ENCODE measurements around the gene ARHGAP45. TPM values are rescaled to one million over a fixed set of nuclear protein-coding genes. Genes with fewer than 3 reads are reported as not detected.

Gene ARHGAP45
- total RNA-seq, 1 experiment from 2014 or later, result 45.3 TPM

GRCh38 chr19:1111641-1112267 is 44.8 kb downstream of the ARHGAP45 start:
- POLR2A ChIA-PET (ENCODE audit: unreplicated experiment), result no interaction called here
- no peaks in the 10 kb centered on the region; the same call in 1 of the 2 replicates for H3K36me3 ChIP-seq (ENCODE audit: low read depth, low read length)
- H3K79me2 ChIP-seq (ENCODE audit: low read length), result no peaks in the 10 kb centered on the region
- no peaks in the 10 kb centered on the region for H3K4me1 ChIP-seq (ENCODE audit: insufficient read depth, low read length)
- DNase-seq (no peak), ATAC-seq (no peak)
- intact Hi-C loops (cut with micrococcal nuclease), result loop anchor here (5.0 kb wide), 1 partner anchor 81 kb away; no protein-coding TSS in a partner anchor
- no peak overlapping the region for H3K9ac ChIP-seq (ENCODE audit: low read length)
- H3F3A ChIP-seq (ENCODE audit: low read length, unreplicated experiment), result peaks cover under 1% of the 10 kb centered on the region
- no peaks in the 10 kb centered on the region for H3K9me2 ChIP-seq (replicated peaks; ENCODE audit: low read length)
- no peak overlapping the region for H2AFZ ChIP-seq (ENCODE audit: low read length)
- H3K4me3 ChIP-seq (ENCODE audit: low read length), result no peak overlapping the region
- TF ChIP-seq CTCF (conservative IDR thresholded peaks at IDR 0.05; ENCODE audit: low read depth, low read length) (no peak), EZH2phosphoT487 (IDR thresholded peaks at IDR 0.05; ENCODE audit: borderline replicate concordance, low read length) (no peak), EZH2 (IDR thresholded peaks at IDR 0.05; ENCODE audit: low read length, unreplicated experiment) (no peak)
- H3K27ac ChIP-seq (ENCODE audit: low read length), result no peak overlapping the region
- peaks cover 1% of the 10 kb centered on the region; the same call in 1 of the 2 replicates for H4K20me1 ChIP-seq (ENCODE audit: low read length)
- H3K4me2 ChIP-seq (ENCODE audit: low read length), result no peak overlapping the region
- no TSS peak for BruUV-seq (replicated peaks)
- CTCF ChIA-PET, result no interaction called here
- H3K9me3 ChIP-seq (ENCODE audit: low read length), result no peaks in the 10 kb centered on the region
- H3K27me3 ChIP-seq (ENCODE audit: low read length), result no peaks in the 10 kb centered on the region

GRCh38 chr19:1112268-1113029 is 45.5 kb downstream of the ARHGAP45 start:
- no peak overlapping the region for H3K4me3 ChIP-seq (ENCODE audit: low read length)
- H4K20me1 ChIP-seq (ENCODE audit: low read length), result no peaks in the 10 kb centered on the region
- no TSS peak for BruUV-seq (replicated peaks)
- H3K27me3 ChIP-seq (ENCODE audit: low read length), result no peaks in the 10 kb centered on the region
- no peaks in the 10 kb centered on the region for H3F3A ChIP-seq (ENCODE audit: low read length, unreplicated experiment)
- TF ChIP-seq EZH2phosphoT487 (IDR thresholded peaks at IDR 0.05; ENCODE audit: borderline replicate concordance, low read length) (no peak), CTCF (conservative IDR thresholded peaks at IDR 0.05; ENCODE audit: low read depth, low read length) (no peak), EZH2 (IDR thresholded peaks at IDR 0.05; ENCODE audit: low read length, unreplicated experiment) (no peak)
- no peaks in the 10 kb centered on the region for H3K79me2 ChIP-seq (ENCODE audit: low read length)
- no peaks in the 10 kb centered on the region; the same call in 1 of the 2 replicates for H3K36me3 ChIP-seq (ENCODE audit: low read depth, low read length)
- CTCF ChIA-PET, result no interaction called here
- H3K9ac ChIP-seq (ENCODE audit: low read length), result no peak overlapping the region
- POLR2A ChIA-PET (ENCODE audit: unreplicated experiment), result no interaction called here
- intact Hi-C loops (cut with micrococcal nuclease), result loop anchor here (5.0 kb wide), 1 partner anchor 80 kb away; no protein-coding TSS in a partner anchor
- no peaks in the 10 kb centered on the region for H3K9me2 ChIP-seq (replicated peaks; ENCODE audit: low read length)
- H2AFZ ChIP-seq (ENCODE audit: low read length), result no peak overlapping the region
- H3K9me3 ChIP-seq (ENCODE audit: low read length), result no peaks in the 10 kb centered on the region
- no peak overlapping the region for H3K4me2 ChIP-seq (ENCODE audit: low read length)
- no peak for DNase-seq
- no peak for ATAC-seq
- no peak overlapping the region for H3K27ac ChIP-seq (ENCODE audit: low read length)
- no peaks in the 10 kb centered on the region for H3K4me1 ChIP-seq (ENCODE audit: insufficient read depth, low read length)
